Sigmoid colon (tissue), 4 donors: ENCODE results near the gene GALNS.

Source experiments
- POLR2A ChIP-seq, 2 donors: fragments of 450-650 bp; IDR thresholded peaks; one replicate each; pipeline ENCODE4 v1.6.1; 2016; ENCODE audit warnings: antibody characterized with exemption in 2 of 2, mild to moderate bottlenecking in 2 of 2, moderate library complexity in 2 of 2
- POLR2AphosphoS5 ChIP-seq, 4 donors: sonication (generic); formaldehyde crosslinking; IDR thresholded peaks; one replicate each; pipeline ENCODE4 v1.6.1; 2017; ENCODE audit warnings: antibody characterized with exemption in 4 of 4
- TF ChIP-seq, protein P1 (sequence below), 4 experiments: fragments of 450-650 bp in 3 of 4; fragments of 200-600 bp in 1 of 4; IDR thresholded peaks; one replicate each; pipeline ENCODE4 v1.5.1; 2016 to 2019; ENCODE audit warnings: antibody characterized with exemption in 4 of 4, mild to moderate bottlenecking in 3 of 4, moderate library complexity in 2 of 4

DNA sequence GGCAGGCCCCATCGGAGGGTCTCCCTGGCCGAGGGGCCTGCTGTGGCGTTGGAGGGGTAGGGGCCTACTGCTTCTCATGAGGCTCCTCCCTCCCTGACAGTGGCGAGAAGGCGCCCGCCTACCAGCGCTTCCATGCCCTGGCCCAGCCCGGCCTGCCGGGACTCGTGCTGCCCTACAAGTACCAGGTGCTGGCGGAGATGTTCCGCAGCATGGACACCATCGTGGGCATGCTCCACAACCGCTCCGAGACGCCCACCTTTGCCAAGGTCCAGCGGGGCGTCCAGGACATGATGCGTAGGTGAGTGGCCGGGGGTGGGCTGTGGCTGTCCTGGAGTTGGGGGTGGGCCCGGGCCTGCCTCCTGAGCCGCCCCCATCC, 51.4 kb downstream of the GALNS start:
- TF ChIP-seq POLR2A (IDR thresholded peaks at IDR 0.05) (no peak), POLR2AphosphoS5 (IDR thresholded peaks at IDR 0.05) (no peak)
- TF ChIP-seq, protein P1, sequence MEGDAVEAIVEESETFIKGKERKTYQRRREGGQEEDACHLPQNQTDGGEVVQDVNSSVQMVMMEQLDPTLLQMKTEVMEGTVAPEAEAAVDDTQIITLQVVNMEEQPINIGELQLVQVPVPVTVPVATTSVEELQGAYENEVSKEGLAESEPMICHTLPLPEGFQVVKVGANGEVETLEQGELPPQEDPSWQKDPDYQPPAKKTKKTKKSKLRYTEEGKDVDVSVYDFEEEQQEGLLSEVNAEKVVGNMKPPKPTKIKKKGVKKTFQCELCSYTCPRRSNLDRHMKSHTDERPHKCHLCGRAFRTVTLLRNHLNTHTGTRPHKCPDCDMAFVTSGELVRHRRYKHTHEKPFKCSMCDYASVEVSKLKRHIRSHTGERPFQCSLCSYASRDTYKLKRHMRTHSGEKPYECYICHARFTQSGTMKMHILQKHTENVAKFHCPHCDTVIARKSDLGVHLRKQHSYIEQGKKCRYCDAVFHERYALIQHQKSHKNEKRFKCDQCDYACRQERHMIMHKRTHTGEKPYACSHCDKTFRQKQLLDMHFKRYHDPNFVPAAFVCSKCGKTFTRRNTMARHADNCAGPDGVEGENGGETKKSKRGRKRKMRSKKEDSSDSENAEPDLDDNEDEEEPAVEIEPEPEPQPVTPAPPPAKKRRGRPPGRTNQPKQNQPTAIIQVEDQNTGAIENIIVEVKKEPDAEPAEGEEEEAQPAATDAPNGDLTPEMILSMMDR (IDR thresholded peaks at IDR 0.05): no peak
